ENCODE results near the gene FGF12. TPM values are rescaled to one million over a fixed set of nuclear protein-coding genes. Genes with fewer than 3 reads are reported as not detected.
"Not testable (repeated sequence)": the region's sequence is repeated elsewhere in the genome, so short reads cannot be mapped to it uniquely, and the experiment has no call there.

The FGF12 gene
- total and polyA plus RNA-seq, 7 donors = 0.25 to 0.87 (median 0.71) TPM

DNA sequence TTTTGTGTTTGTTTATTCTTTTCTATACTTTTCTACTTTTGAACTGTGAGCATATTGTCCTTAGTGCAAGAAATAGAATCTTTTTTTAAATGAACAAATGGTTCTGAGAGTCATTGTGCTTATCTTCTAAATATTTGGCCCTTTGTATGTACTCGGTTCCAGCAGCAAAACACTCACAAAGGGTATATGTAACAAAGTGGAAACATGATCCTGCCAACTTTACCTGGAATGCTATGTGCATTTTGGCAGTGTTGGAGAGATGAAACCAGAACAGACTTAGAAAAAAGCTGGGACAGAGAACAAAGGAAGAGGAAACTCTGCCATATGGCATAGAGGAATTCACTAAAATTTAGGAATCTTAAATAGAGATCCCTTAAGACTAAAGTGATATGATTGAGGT is 150.1 kb downstream of the FGF12 start:
- Histone ChIP-seq H3K36me3 (ENCODE audit: insufficient read depth in 1 of 2, low read depth in 1 of 2) (no peaks in the 10 kb centered on the region), H3K4me1 (no peaks in the 10 kb centered on the region), H3K4me3 (no peak overlapping the region), H3K27me3 (ENCODE audit: insufficient read depth in 3 of 3, low read length in 2 of 3) (no peaks in the 10 kb centered on the region), H3K27ac (no peak overlapping the region), H3K9me3 (no peaks in the 10 kb centered on the region)
- intact Hi-C loops (cut with DNase I) = no loop called here
- 29 to 39% (median 32%) methylated on average over 1 of the region's 1 CpG for WGBS, 3 donors
- DNase-seq (no peak), ATAC-seq (no peak)
- TF ChIP-seq, protein P1, sequence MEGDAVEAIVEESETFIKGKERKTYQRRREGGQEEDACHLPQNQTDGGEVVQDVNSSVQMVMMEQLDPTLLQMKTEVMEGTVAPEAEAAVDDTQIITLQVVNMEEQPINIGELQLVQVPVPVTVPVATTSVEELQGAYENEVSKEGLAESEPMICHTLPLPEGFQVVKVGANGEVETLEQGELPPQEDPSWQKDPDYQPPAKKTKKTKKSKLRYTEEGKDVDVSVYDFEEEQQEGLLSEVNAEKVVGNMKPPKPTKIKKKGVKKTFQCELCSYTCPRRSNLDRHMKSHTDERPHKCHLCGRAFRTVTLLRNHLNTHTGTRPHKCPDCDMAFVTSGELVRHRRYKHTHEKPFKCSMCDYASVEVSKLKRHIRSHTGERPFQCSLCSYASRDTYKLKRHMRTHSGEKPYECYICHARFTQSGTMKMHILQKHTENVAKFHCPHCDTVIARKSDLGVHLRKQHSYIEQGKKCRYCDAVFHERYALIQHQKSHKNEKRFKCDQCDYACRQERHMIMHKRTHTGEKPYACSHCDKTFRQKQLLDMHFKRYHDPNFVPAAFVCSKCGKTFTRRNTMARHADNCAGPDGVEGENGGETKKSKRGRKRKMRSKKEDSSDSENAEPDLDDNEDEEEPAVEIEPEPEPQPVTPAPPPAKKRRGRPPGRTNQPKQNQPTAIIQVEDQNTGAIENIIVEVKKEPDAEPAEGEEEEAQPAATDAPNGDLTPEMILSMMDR (IDR thresholded peaks at IDR 0.05) = no peak

- H3K4me3 ChIP-seq; H3K9me3 ChIP-seq; H3K27ac ChIP-seq; ATAC-seq; H3K27me3 ChIP-seq (ENCODE audit: insufficient read depth in 3 of 3, low read length in 2 of 3); H3K36me3 ChIP-seq (ENCODE audit: insufficient read depth in 1 of 2, low read depth in 1 of 2); H3K4me1 ChIP-seq; intact Hi-C loops (cut with DNase I); DNase-seq: not testable (repeated sequence)
- WGBS, 3 donors = 93 to 96% (median 94%) methylated on average over 5 of the region's 5 CpGs
Observed at GRCh38 chr3:192576704-192577103, 150.6 kb downstream of the FGF12 start.

DNA sequence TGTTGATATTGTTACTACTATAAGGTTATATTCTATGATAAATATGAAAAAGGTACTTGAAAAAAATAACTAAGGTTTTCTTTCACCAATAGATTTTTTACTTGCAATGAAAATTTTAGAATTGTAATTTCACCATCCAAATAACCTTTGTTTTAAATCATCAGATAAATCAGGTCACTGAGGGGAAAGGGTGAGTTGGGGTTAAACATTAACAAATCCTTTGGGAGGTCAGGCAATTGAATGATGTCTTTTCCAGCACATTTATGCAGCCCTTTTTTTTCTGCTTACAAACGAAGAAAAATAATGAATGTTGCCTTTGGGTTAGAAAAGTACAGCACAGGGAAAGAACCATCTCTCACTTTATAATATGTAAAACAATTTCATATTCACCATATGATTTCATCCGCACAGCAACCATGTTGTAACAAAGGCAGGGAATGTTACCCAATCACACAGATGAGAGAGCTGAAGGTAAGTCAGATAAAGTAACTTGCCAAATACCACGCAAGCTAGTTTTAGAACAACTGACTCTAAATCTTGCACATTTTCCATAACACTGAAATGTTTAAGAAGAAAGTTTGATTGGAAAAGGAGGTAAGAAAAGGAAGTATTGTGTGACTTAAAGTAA is 151.3 kb downstream of the FGF12 start:
- Histone ChIP-seq H3K9me3 (no peaks in the 10 kb centered on the region), H3K4me3 (no peak overlapping the region), H3K4me1 (no peaks in the 10 kb centered on the region), H3K27me3 (ENCODE audit: insufficient read depth in 3 of 3, low read length in 2 of 3) (no peaks in the 10 kb centered on the region), H3K36me3 (ENCODE audit: insufficient read depth in 1 of 2, low read depth in 1 of 2) (no peaks in the 10 kb centered on the region), H3K27ac (no peak overlapping the region)
- DNase-seq = no peak
- 61 to 77% (median 68%) methylated on average over 3 of the region's 3 CpGs for whole genome bisulfite sequencing, 3 donors
- ATAC-seq = no peak
- intact Hi-C loops (cut with DNase I) = no loop called here
- TF ChIP-seq, protein P1 (IDR thresholded peaks at IDR 0.05) = no peak

GRCh38 chr3:192573240-192573639 is 154.1 kb downstream of the FGF12 start:
- no peak overlapping the region for H3K27ac ChIP-seq
- no peaks in the 10 kb centered on the region for H3K27me3 ChIP-seq (ENCODE audit: insufficient read depth in 3 of 3, low read length in 2 of 3)
- H3K9me3 ChIP-seq = no peaks in the 10 kb centered on the region
- ATAC-seq (no peak), DNase-seq (no peak)
- no peaks in the 10 kb centered on the region for H3K4me1 ChIP-seq
- no peak overlapping the region for H3K4me3 ChIP-seq
- intact Hi-C loops (cut with DNase I) = no loop called here
- H3K36me3 ChIP-seq (ENCODE audit: insufficient read depth in 1 of 2, low read depth in 1 of 2) = no peaks in the 10 kb centered on the region
- TF ChIP-seq, protein P1 (IDR thresholded peaks at IDR 0.05) = no peak
- WGBS, 3 donors = 83 to 86% (median 83%) methylated on average over 2 of the region's 2 CpGs

DNA sequence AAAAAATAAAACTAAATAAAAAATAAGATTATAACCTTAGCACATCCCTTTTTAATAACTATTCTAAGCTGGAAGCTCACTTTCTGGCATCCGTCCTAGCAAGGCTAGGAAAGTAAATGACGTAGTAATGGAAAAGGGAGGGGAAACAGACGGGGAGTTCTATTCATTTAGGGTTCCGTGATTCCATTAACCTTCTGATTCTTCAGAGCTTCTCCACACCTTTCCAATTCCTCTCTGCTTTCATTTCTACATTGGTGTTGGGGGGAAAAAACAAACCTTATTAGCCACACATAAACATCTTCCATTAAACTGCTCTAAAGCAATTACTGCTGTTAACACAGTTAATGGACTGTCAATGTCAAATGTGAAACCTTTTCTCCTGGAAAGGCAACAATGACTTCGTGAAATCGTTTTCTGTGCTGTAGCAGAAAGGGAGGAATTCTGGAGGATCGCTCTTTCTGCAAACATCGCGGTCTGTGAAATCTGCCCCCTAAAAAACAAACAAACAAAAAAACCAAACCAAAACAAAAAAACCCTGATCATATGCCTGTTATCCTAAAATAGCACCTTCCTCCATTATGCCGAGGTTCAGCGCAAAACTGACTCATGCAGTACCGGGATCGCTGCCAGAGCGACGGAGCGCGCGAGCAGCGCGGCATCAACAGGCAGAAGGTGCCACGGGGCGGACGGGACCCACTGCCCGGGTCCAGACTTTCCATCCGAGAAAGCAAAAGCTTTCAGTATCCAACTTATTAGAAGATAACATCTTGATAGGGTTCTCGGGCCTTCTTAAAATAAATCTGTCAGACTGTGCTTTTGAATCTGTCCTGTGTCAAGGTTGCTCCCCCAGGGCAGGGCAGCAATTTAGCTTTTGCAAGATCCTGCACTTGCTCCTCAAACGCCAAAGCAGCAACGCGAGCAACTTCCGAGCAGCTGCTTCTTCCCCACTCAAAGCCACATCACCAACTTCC is 156.2 kb downstream of the FGF12 start:
- DNase-seq (peak; percentile 60 to 79), ATAC-seq (peak; percentile 63 to 96 (median 88))
- H3K36me3 ChIP-seq (ENCODE audit: insufficient read depth in 1 of 2, low read depth in 1 of 2) = no peaks in the 10 kb centered on the region
- WGBS, 3 donors = 25 to 39% (median 37%) methylated on average over 30 of the region's 30 CpGs
- H3K27me3 ChIP-seq (ENCODE audit: insufficient read depth in 3 of 3, low read length in 2 of 3) = no peaks in the 10 kb centered on the region
- TF ChIP-seq, protein P1 (IDR thresholded peaks at IDR 0.05) = no peak
- H3K27ac ChIP-seq = no peak overlapping the region
- no peaks in the 10 kb centered on the region for H3K9me3 ChIP-seq
- H3K4me1 ChIP-seq = no peaks in the 10 kb centered on the region
- H3K4me3 ChIP-seq = peak overlapping the region; percentile 63
- intact Hi-C loops (cut with DNase I) = no loop called here

Data from psoas muscle (tissue), 8 donors.